CD4-positive, alpha-beta T cell treated with Interleukin-4 for 4 hours (primary cell): Measurements from ENCODE around the gene ZDHHC5.
A peak's percentile ranks its signal among the peaks of the same experiment; 100 is the strongest.

Experiments
- DNase-seq: peaks from one replicate; pipeline ENCODE4 v3.0.0-alpha.2; 2020

Gene ZDHHC5

DNA sequence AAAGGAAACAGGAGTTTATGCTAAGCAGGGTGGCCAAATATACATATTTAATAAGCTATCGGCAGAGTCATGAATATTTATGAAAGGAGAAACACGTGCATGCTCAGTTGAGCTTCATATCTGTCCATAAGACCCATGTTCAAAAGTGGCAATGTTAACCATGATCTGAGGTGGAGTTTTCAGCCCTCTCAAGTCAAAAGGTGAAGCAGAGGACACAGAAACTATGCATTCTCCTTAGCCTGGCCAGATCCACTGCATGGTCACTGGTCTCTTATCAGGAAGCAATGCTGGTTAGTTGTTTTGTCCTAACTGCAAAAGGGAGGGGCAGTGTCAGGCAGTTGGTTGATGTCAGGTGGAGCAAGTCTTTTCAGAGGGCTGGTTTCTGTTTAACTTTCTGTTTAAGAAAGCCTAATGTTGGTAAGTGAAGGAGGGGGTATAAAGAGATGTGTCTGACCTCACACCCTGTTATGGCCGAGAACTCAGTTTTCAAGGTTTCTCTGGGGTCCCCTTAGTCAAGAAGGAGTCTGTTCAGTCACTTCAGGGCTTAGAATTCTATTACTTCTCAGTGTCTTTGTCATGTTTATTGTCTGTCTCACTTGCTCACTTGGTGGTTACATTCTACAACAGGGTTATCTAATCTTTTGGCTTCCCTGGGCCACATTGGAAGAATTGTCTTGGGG is 67.8 kb downstream of the ZDHHC5 start:
- DNase-seq, result no peak

DNA sequence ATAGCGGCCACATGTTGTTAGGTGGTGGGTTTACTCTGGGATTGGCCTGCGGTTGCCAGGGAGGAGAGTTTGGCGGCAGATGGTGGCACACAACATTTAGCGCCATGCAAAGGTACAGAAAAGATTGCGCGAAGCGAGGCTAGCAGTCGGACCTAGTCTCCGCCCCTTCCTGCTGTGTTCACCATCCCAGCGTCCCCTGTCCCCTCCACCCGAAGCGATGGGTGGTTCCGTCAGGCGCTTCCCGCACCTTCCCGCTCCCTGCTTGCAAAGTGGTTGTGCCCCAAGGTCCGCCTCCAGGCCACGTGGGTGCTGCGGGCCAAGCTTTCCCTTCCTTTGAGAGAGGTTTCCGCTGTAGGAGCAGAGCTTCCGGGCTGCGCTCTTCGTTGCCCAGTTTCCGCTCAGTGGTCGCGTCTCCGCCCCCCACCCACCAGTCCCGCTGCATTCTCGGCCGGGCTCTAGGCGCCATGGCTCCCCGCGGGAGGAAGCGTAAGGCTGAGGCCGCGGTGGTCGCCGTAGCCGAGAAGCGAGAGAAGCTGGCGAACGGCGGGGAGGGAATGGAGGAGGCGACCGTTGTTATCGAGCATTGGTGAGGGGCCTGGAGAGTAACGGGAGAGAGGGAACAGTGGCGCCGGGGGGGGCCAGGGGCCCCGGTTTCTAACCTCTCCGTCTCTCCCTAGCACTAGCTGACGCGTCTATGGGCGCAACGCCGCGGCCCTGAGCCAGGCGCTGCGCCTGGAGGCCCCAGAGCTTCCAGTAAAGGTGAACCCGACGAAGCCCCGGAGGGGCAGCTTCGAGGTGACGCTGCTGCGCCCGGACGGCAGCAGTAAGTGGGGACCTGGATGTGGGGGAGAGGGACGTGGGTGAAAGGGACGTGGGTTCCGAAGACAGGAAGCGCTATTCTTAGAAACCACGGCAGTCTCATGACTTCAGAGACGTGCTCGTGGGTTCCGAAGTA is 73.5 kb downstream of the ZDHHC5 start, which contains the start of gene SELENOH:
Gene SELENOH (plus strand): TSS at position 360 of the 955 bp plus-strand sequence. CDS start 105 bp downstream, at position 465.
- DNase-seq, result peak; percentile 93

DNA sequence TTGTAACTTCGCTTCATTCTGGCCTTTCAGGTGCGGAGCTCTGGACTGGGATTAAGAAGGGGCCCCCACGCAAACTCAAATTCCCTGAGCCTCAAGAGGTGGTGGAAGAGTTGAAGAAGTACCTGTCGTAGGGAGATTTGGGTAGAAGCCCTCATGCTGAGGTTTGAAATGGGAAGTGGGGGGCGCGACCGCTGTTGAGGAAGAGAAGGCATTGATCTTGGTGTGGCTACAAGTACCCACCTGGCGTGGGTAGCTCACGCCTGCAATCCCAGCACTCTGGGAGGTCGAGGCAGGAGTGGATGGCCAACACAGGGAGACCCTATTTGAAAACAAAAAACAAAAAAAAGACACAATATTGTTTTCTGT is 74.2 kb downstream of the ZDHHC5 start:
- DNase-seq, result no peak

DNA sequence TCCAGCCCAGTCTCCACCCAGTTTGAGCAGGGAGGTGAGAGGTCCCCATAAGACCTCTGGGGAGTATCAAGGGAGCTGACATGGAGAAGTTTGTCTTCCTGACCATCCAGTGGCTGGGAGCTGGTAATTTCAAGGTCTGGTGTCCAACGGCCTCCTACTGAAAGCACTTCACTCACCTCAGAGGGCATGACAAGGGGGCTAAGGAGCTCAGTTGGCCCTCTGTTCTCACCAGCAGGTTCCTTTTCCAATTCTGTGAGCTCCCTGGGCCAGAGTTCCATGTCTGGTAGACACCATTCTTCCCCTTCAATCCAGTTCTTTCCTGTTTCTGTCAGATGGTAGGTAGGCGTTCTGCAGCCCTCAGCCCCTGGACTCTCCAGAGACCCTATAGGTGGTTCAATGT is 76.4 kb downstream of the ZDHHC5 start:
- DNase-seq, result no peak

DNA sequence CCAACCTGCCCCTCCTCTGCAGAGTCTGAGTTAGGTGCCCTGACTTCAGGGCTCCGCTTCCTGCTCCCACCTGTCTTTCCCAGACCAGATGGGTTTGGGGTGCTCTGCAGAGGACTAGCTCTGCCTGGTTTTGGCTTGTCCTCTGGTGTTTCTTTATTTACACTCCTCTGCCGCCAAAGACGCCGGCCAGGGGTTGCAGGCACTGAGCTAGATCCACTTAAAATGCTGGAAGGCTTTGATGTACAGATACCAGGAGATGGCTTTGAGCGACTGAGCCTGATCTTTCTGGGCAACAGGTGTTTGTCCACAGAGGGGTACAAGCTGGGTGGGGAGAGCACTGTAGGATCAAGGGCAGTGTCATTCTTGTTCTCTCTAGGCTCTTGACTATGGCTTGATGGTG is 77.3 kb downstream of the ZDHHC5 start:
- no peak for DNase-seq

DNA sequence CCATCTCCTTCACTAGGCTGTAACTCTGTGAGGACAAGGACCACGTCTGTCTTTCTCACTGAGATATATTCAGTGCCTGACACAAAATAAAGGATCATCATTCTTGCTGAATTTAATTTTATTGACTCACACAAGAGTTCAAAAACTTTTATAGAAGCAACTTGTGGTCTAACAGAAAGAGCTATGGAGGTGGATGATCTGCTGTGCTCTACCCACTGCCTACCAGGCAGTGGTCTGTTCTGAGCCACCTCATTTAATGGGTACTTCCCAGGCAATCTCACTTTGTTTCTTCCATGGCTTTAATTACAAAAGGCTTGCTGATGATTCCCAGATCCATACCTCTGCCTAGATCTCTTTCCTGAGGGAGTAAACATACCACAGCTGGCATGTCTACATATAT is 79.0 kb downstream of the ZDHHC5 start:
- DNase-seq, result no peak
